ENCODE results near the gene MTCL1. TPM values are rescaled to one million over a fixed set of nuclear protein-coding genes. Genes with fewer than 3 reads are reported as not detected.

MTCL1 gene
- total RNA-seq, 1 experiment from 2014 or later: 11.6 TPM

- POLR2A ChIA-PET: no interaction called here
- CTCF ChIA-PET: interaction anchor here (0.7 to 4.0 kb wide), 8 partner anchors 10 to 328 kb away, joined by 3 to 56 read pairs (median 4); no protein-coding TSS in a partner anchor
- intact Hi-C loops (cut with micrococcal nuclease): loop anchor here (5.0 kb wide), 1 partner anchor 452 kb away; no protein-coding TSS in a partner anchor
- no peak overlapping the region for H3K27ac Mint-ChIP-seq (ENCODE audit: low read depth, unreplicated experiment)
- BruUV-seq (replicated peaks): no TSS peak
- no peaks in the 10 kb centered on the region for H3K4me1 Mint-ChIP-seq (ENCODE audit: insufficient read depth, unreplicated experiment)
- H3K27me3 Mint-ChIP-seq (ENCODE audit: insufficient read depth, unreplicated experiment): no peaks in the 10 kb centered on the region
- H3K4me3 Mint-ChIP-seq (ENCODE audit: unreplicated experiment): no peak overlapping the region
- no peaks in the 10 kb centered on the region for H3K36me3 Mint-ChIP-seq (ENCODE audit: insufficient read depth, unreplicated experiment)
- DNase-seq (ENCODE audit: unreplicated experiment): no peak
- no peaks in the 10 kb centered on the region for H3K9me3 Mint-ChIP-seq (ENCODE audit: unreplicated experiment)
- TF ChIP-seq, protein P1, sequence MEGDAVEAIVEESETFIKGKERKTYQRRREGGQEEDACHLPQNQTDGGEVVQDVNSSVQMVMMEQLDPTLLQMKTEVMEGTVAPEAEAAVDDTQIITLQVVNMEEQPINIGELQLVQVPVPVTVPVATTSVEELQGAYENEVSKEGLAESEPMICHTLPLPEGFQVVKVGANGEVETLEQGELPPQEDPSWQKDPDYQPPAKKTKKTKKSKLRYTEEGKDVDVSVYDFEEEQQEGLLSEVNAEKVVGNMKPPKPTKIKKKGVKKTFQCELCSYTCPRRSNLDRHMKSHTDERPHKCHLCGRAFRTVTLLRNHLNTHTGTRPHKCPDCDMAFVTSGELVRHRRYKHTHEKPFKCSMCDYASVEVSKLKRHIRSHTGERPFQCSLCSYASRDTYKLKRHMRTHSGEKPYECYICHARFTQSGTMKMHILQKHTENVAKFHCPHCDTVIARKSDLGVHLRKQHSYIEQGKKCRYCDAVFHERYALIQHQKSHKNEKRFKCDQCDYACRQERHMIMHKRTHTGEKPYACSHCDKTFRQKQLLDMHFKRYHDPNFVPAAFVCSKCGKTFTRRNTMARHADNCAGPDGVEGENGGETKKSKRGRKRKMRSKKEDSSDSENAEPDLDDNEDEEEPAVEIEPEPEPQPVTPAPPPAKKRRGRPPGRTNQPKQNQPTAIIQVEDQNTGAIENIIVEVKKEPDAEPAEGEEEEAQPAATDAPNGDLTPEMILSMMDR (IDR thresholded peaks at IDR 0.05; ENCODE audit: unreplicated experiment): no peak
These were observed 10.5 kb upstream of the MTCL1 start for GRCh38 chr18:8694891-8695290.

DNA sequence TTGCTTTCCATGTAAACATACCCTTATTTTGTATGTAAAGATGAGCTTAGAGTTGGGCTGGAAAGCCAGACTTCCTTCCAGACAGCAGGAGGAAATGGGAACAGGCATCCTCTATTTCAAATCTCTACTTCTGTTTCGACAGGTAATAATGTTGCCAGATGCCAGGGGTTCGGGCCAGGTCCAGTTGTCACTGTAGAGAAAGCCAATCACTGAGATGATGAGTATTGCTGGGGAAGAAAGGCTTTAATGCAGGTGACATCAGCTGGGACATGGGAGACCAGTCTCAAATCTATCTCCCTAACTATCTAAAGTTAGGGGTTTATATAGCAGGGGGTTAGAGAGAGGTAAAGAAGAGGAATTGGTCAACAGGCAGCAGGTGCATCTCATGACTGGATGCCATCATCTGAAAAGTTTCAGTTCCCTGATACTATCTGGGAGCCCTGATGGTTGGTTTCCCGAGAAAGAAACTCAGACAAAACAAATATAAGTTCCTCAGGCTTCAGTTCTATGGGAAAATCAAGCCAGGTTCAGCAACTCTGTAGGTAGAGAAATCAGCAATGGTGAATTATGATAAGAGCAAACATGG is 9.3 kb upstream of the MTCL1 start:
- no peaks in the 10 kb centered on the region for H3K27me3 Mint-ChIP-seq (ENCODE audit: insufficient read depth, unreplicated experiment)
- no peaks in the 10 kb centered on the region for H3K4me1 Mint-ChIP-seq (ENCODE audit: insufficient read depth, unreplicated experiment)
- BruUV-seq (replicated peaks): no TSS peak
- no peaks in the 10 kb centered on the region for H3K9me3 Mint-ChIP-seq (ENCODE audit: unreplicated experiment)
- POLR2A ChIA-PET: interaction anchor here (0.7 to 1.2 kb wide), 5 partner anchors 42 to 288 kb away, joined by 3 to 5 read pairs (median 4); no protein-coding TSS in a partner anchor
- intact Hi-C loops (cut with micrococcal nuclease): loop anchor here (1.0 to 5.0 kb wide), 3 partner anchors 42 to 451 kb away; no protein-coding TSS in a partner anchor
- TF ChIP-seq, protein P1 (IDR thresholded peaks at IDR 0.05; ENCODE audit: unreplicated experiment): no peak
- H3K36me3 Mint-ChIP-seq (ENCODE audit: insufficient read depth, unreplicated experiment): no peaks in the 10 kb centered on the region
- no peak overlapping the region for H3K27ac Mint-ChIP-seq (ENCODE audit: low read depth, unreplicated experiment)
- DNase-seq (ENCODE audit: unreplicated experiment): no peak
- no peak overlapping the region for H3K4me3 Mint-ChIP-seq (ENCODE audit: unreplicated experiment)
- CTCF ChIA-PET: interaction anchor here (0.7 to 4.0 kb wide), 20 partner anchors 8 to 327 kb away, joined by 3 to 56 read pairs (median 5); no protein-coding TSS in a partner anchor

GRCh38 chr18:8696749-8697211 is 8.6 kb upstream of the MTCL1 start:
- Mint-ChIP-seq H3K4me1 (ENCODE audit: insufficient read depth, unreplicated experiment) (peaks cover 4% of the 10 kb centered on the region), H3K9me3 (ENCODE audit: unreplicated experiment) (no peaks in the 10 kb centered on the region), H3K36me3 (ENCODE audit: insufficient read depth, unreplicated experiment) (no peaks in the 10 kb centered on the region), H3K27ac (ENCODE audit: low read depth, unreplicated experiment) (no peak overlapping the region), H3K4me3 (ENCODE audit: unreplicated experiment) (no peak overlapping the region), H3K27me3 (ENCODE audit: insufficient read depth, unreplicated experiment) (no peaks in the 10 kb centered on the region)
- ChIA-PET POLR2A (interaction anchor here (0.7 to 1.2 kb wide), 6 partner anchors 11 to 287 kb away, joined by 3 to 5 read pairs (median 4); no protein-coding TSS in a partner anchor), CTCF (interaction anchor here (0.5 to 4.0 kb wide), 23 partner anchors 8 to 775 kb away, joined by 3 to 56 read pairs (median 5); no protein-coding TSS in a partner anchor)
- DNase-seq (ENCODE audit: unreplicated experiment): peak; percentile 63
- intact Hi-C loops (cut with micrococcal nuclease): loop anchor here (1.0 to 5.0 kb wide), 3 partner anchors 42 to 451 kb away; no protein-coding TSS in a partner anchor
- BruUV-seq (replicated peaks): no TSS peak
- TF ChIP-seq, protein P1 (IDR thresholded peaks at IDR 0.05; ENCODE audit: unreplicated experiment): peak; percentile 61

DNA sequence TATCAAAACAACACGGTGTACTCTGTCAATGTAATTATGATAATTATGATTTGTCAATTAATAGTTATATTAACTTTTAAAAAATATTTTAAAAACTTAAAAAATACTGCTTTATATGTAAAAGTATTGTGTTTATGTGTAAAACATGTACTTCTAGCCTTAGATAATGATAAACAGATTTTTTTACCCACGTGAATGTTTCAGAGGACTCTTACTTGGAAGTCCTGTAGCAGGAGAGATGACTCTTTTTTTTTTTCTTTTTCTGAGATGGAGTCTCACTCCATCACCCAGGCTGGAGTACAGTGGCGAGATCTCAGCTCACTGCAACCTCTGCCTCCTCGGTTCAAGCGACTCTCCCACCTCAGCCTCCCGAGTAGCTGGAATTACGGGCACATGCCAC is 6.2 kb upstream of the MTCL1 start:
- DNase-seq (ENCODE audit: unreplicated experiment): no peak
- BruUV-seq (replicated peaks): no TSS peak
- Mint-ChIP-seq H3K4me3 (ENCODE audit: unreplicated experiment) (no peak overlapping the region), H3K27ac (ENCODE audit: low read depth, unreplicated experiment) (no peak overlapping the region), H3K36me3 (ENCODE audit: insufficient read depth, unreplicated experiment) (no peaks in the 10 kb centered on the region), H3K4me1 (ENCODE audit: insufficient read depth, unreplicated experiment) (peaks cover 10% of the 10 kb centered on the region), H3K9me3 (ENCODE audit: unreplicated experiment) (no peaks in the 10 kb centered on the region), H3K27me3 (ENCODE audit: insufficient read depth, unreplicated experiment) (no peaks in the 10 kb centered on the region)
- CTCF ChIA-PET: interaction anchor here (1.6 to 6.5 kb wide), 2 partner anchors 284 to 288 kb away, joined by 4 to 35 read pairs; no protein-coding TSS in a partner anchor
- POLR2A ChIA-PET: no interaction called here
- intact Hi-C loops (cut with micrococcal nuclease): loop anchor here (5.0 kb wide), 1 partner anchor 448 kb away; no protein-coding TSS in a partner anchor
- TF ChIP-seq, protein P1 (IDR thresholded peaks at IDR 0.05; ENCODE audit: unreplicated experiment): no peak
